ENCODE data around the gene HSPG2.

Gene HSPG2

GRCh38 chr1:21903638-21904453 is 33.3 kb downstream of the HSPG2 start:
- no peak for DNase-seq (ENCODE audit: low read depth)
- in situ Hi-C loops (cut with HindIII; ENCODE audit: low sequenced_read_pairs), result no loop called here
- no peak overlapping the region for H3K4me3 ChIP-seq (ENCODE audit: low read depth, low read length)
- TF ChIP-seq CTCF (IDR thresholded peaks at IDR 0.05; ENCODE audit: low read depth, low read length, missing control alignments), result no peak

- no peak for DNase-seq (ENCODE audit: low read depth)
- no peak overlapping the region for H3K4me3 ChIP-seq (ENCODE audit: low read depth, low read length)
- no peak for TF ChIP-seq CTCF (IDR thresholded peaks at IDR 0.05; ENCODE audit: low read depth, low read length, missing control alignments)
- in situ Hi-C loops (cut with HindIII; ENCODE audit: low sequenced_read_pairs), result no loop called here
Measured at GRCh38 chr1:21902026-21903012, 34.8 kb downstream of the HSPG2 start.

DNA sequence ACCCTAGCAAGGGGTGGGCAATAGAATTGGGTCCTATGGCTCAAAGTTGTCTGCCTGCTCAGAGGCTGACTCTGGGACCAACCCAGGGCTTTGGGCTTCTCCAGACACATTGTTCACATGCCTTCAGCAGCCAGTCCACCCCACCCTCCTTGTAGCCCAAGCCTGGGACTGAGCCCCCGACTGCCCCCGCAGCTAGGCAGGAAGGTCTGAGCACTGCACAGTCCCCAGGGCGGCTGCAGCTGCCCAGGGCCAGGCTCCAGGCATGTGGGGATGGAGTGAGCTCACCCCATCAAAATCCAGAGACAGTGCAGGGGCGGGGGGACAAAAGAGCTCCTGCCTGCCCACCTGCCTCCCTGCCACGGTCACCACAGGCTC is 35.6 kb downstream of the HSPG2 start:
- H3K4me3 ChIP-seq (ENCODE audit: low read depth, low read length), result no peak overlapping the region
- DNase-seq (ENCODE audit: low read depth), result no peak
- in situ Hi-C loops (cut with HindIII; ENCODE audit: low sequenced_read_pairs), result no loop called here
- TF ChIP-seq CTCF (IDR thresholded peaks at IDR 0.05; ENCODE audit: low read depth, low read length, missing control alignments), result no peak

DNA sequence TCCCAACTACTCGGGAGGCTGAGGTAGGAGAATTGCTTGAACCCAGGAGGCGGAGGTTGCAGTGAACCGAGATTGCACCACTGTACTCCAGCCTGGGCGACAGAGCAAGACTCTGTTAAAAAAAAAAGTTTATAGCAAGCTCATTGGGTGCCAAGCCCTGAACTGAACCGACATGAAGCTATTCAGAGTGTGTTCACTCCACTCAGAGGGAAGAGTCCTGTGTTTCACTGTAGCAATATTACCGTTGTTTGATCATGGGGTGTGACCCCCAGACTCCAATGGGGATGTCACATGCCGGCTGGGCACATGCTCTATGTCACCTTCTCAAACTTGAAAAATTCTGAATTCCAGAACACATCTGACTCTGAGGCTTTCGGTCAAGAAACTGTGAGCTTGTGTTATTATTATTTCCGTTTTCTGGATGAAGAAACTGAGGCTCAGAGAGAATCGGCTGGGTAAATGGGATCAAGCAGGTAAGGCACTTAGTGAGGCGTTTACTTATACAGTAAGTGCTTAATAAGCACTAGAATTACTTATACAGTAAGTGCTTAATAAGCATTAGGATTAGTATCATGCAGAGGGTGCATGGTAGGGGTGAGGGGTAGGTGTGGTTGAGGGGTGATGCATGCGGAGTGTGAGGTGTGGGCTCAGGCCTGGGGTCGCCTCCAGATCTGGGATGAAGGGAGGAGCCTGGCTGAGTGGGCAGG is 36.2 kb downstream of the HSPG2 start:
- in situ Hi-C loops (cut with HindIII; ENCODE audit: low sequenced_read_pairs), result no loop called here
- no peak overlapping the region for H3K4me3 ChIP-seq (ENCODE audit: low read depth, low read length)
- no peak for DNase-seq (ENCODE audit: low read depth)
- no peak for TF ChIP-seq CTCF (IDR thresholded peaks at IDR 0.05; ENCODE audit: low read depth, low read length, missing control alignments)

DNA sequence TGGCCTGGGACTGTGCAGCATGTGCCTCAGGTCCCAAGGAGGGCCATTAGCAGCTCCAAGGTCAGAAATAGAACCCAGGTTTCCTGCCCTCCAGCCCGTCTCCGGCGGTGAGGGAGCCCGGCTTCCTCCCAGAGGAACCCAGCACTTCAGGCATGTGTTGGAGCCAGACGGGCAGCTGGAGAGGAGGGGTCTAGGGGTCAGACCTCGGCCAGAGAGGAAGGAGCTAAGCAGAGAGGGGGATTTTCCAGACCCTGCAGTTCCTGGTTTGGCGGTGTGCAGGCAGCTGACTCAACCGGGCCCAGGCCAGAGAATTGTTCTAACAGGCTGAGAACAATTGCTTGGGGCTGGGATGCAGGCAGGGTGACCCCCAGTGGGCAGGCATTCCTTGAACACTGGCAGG is 37.1 kb downstream of the HSPG2 start:
- no peak overlapping the region for H3K4me3 ChIP-seq (ENCODE audit: low read depth, low read length)
- no peak for DNase-seq (ENCODE audit: low read depth)
- in situ Hi-C loops (cut with HindIII; ENCODE audit: low sequenced_read_pairs), result no loop called here
- no peak for TF ChIP-seq CTCF (IDR thresholded peaks at IDR 0.05; ENCODE audit: low read depth, low read length, missing control alignments)

DNA sequence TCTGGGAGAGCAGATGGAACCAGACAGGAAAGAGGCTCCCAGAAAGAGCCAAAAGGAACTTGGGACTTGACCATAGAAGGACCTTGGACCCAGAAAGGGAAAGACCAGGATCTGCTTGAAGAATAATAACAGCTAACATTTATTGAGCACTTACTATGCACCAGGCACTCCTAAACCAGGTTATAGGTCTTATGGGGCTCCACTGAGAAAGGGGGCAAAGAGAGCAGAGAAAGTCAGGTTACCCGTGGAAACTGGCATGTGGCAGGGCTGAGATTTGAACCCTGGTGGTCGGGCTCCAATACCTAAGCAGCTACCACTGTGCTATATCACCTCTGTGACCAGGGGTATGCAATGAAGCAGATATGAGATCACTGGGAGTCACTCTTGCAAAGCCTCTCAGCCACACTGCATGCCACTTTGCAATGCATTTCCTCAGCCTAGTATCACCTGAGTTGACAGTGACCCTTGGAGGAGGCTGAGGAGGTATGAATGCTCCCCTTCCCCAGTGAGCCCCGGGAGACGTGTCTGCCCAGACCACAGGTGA is 37.8 kb downstream of the HSPG2 start:
- no peak overlapping the region for H3K4me3 ChIP-seq (ENCODE audit: low read depth, low read length)
- in situ Hi-C loops (cut with HindIII; ENCODE audit: low sequenced_read_pairs), result no loop called here
- DNase-seq (ENCODE audit: low read depth), result no peak
- TF ChIP-seq CTCF (IDR thresholded peaks at IDR 0.05; ENCODE audit: low read depth, low read length, missing control alignments), result no peak

Data from astrocyte of the cerebellum (primary cell).